Pancreas (tissue), 10 donors: ENCODE results near the gene PLEKHA5. TPM values are rescaled to one million over a fixed set of nuclear protein-coding genes. Genes with fewer than 3 reads are reported as not detected.

Experiments used
- ATAC-seq, 4 donors: fragments of 200-7000 bp; cut with Tn5 transposase; one replicate each; pipeline versions ENCODE4 v1.8.0 to v1.9.1; 2020; ENCODE audit warnings: mild to moderate bottlenecking in 4 of 4, moderate library complexity in 4 of 4
- DNase-seq, 6 donors: peaks; one replicate each; pipeline ENCODE4 v3.0.0-alpha.2; 2020
- FAIRE-seq: peaks from 2 replicates; lab custom pipeline; 2012; peaks lifted over from hg19 to GRCh38; lab: Jason Lieb, UNC
- H3K27ac ChIP-seq, 4 donors: fragments of 200-600 bp; sonication (generic); 1 replicate in 3 of 4; 2 replicates in 1 of 4; pipeline versions ENCODE4 v1.5.0 to v1.8.0; 2020
- H3K27me3 ChIP-seq, 4 donors: fragments of 200-600 bp; one replicate each; pipeline ENCODE4 v1.8.0; 2021
- H3K36me3 ChIP-seq, 3 donors: fragments of 200-600 bp; sonication (generic) in 1 of 3; one replicate each; pipeline versions ENCODE4 v1.5.0 to v1.8.0; 2020 to 2021
- H3K4me1 ChIP-seq, 3 donors: fragments of 200-600 bp; one replicate each; pipeline ENCODE4 v1.8.0; 2021
- H3K4me3 ChIP-seq, 4 donors: fragments of 200-600 bp; sonication (generic) in 2 of 4; one replicate each; pipeline versions ENCODE4 v1.5.0 to v1.8.0; 2020 to 2021
- H3K9me3 ChIP-seq, 4 donors: fragments of 200-600 bp; one replicate each; pipeline ENCODE4 v1.8.0; 2021
- WGBS, 2 donors: extraction: QIAGEN DNeasy Blood & Tissue Kit; methylation state at CpG; one replicate each; pipeline ENCODE4 v1.1.7; 2013; 5-methylcytosine and 5-hydroxymethylcytosine counted together
- intact Hi-C, 3 donors: fragments of 100-400 bp; cut with DNase I; formaldehyde crosslinking; loops; one replicate each; pipeline versions ENCODE4 v1.11.1 to v1.14.2; 2022
- polyA plus RNA-seq, 2 donors: library from polyadenylated mRNA; stranded (reverse); fragments of 200-250 nt; gene quantifications; one replicate each; pipeline ENCODE4 v1.2.3, GENCODE V29; 2013
- total RNA-seq, 6 donors: library from RNA; stranded (reverse); fragmentation: NEBNext Ultra II Directional in 4 of 6; extraction: Animal tissue kit (Norgen Biotek cat#: 25700) in 4 of 6; gene quantifications; one replicate each; pipeline versions ENCODE4 v1.2.1 to v1.2.4, GENCODE V29; 2021 to 2023
- TF ChIP-seq, protein P1 (sequence below), 4 donors: fragments of 200-600 bp; sonication (generic) in 3 of 4; IDR thresholded peaks; one replicate each; pipeline versions ENCODE4 v1.5.0 to v1.8.0; 2021; ENCODE audit warnings: antibody characterized with exemption in 4 of 4
- donor health status: healthy with polysubstance abuse.
- donor health status: DM: no; HTN: no; CAD: no; lungs with moderate emphysema.
- donor health status: DM: no; HTN: no; CAD: no.
- donor health status: control.
- donor health status: control.
- donor health status: Bipolar disorder and iron deficiency.
- donor health status: DM: yes; HTN: yes; CAD: no.
- donor health status: DM: no; HTN: no; CAD: no.
- donor health status: DM: no; HTN: no; CAD: no.
- donor health status: DM: yes; HTN: yes; CAD: no.

The PLEKHA5 gene
- total and polyA plus RNA-seq, 8 donors, result 10.3 to 26.4 (median 17.5) TPM

DNA sequence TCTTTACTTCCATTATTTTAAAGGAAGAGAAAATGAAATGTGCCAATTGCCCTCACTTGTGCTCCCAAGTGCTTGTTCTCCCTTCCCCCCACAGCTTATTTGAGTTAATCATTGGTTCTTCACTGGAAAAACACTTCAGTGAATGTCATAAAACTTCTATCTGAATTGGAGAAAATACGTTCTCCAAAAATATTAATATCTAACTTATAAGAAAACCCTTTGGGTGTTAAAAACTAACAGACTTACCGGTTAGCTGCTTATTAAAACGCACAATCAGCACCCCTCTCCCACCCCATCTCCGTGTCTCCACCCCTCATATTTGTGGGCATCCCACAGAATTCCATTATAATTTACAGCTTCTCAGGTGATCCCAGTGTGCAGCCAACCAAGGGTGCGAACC, 31.7 kb downstream of the PLEKHA5 start:
- WGBS, 2 donors, result 78 to 82% methylated on average over 5 of the region's 5 CpGs
- no peaks in the 10 kb centered on the region for H3K9me3 ChIP-seq
- no peak overlapping the region for H3K27ac ChIP-seq
- no peak for ATAC-seq
- no peak for FAIRE-seq
- H3K4me3 ChIP-seq, result no peak overlapping the region
- intact Hi-C loops, result no loop called here
- H3K36me3 ChIP-seq, result no peaks in the 10 kb centered on the region
- DNase-seq, result no peak
- peaks cover 1 to 24% (median 15%) of the 10 kb centered on the region in 3 donors for H3K4me1 ChIP-seq
- TF ChIP-seq, protein P1, sequence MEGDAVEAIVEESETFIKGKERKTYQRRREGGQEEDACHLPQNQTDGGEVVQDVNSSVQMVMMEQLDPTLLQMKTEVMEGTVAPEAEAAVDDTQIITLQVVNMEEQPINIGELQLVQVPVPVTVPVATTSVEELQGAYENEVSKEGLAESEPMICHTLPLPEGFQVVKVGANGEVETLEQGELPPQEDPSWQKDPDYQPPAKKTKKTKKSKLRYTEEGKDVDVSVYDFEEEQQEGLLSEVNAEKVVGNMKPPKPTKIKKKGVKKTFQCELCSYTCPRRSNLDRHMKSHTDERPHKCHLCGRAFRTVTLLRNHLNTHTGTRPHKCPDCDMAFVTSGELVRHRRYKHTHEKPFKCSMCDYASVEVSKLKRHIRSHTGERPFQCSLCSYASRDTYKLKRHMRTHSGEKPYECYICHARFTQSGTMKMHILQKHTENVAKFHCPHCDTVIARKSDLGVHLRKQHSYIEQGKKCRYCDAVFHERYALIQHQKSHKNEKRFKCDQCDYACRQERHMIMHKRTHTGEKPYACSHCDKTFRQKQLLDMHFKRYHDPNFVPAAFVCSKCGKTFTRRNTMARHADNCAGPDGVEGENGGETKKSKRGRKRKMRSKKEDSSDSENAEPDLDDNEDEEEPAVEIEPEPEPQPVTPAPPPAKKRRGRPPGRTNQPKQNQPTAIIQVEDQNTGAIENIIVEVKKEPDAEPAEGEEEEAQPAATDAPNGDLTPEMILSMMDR (IDR thresholded peaks at IDR 0.05), result no peak
- H3K27me3 ChIP-seq, result no peaks in the 10 kb centered on the region

DNA sequence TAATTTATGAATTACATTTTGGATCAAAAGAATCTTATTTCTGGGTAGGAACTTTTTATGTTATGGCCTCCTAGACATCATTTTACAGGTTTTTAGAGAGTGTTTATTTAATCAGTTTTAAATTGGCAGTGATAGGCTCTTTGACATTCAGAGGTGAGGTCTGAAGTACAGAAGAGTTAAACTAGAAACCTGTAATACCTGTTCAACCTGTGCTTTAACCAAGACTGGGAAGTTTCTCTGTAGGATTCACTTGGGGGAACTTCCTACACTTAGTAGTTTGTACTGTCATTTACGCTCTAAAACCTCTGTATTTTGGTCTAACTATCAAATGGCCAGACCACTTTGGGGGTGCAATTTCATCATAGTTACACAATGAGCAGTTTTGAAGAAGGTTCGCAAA, 35.9 kb downstream of the PLEKHA5 start:
- FAIRE-seq, result no peak
- no peak overlapping the region for H3K4me3 ChIP-seq
- peak; percentile 57 to 86 (median 80) for ATAC-seq
- no peaks in the 10 kb centered on the region for H3K36me3 ChIP-seq
- no peaks in the 10 kb centered on the region for H3K27me3 ChIP-seq
- H3K9me3 ChIP-seq, result no peaks in the 10 kb centered on the region
- TF ChIP-seq, protein P1 (IDR thresholded peaks at IDR 0.05), result no peak
- H3K27ac ChIP-seq, result no peak overlapping the region
- peaks cover 10 to 29% (median 19%) of the 10 kb centered on the region in 3 donors for H3K4me1 ChIP-seq
- intact Hi-C loops, result no loop called here
- WGBS, 2 donors, result 66 to 67% methylated on average over 2 of the region's 2 CpGs
- no peak for DNase-seq

DNA sequence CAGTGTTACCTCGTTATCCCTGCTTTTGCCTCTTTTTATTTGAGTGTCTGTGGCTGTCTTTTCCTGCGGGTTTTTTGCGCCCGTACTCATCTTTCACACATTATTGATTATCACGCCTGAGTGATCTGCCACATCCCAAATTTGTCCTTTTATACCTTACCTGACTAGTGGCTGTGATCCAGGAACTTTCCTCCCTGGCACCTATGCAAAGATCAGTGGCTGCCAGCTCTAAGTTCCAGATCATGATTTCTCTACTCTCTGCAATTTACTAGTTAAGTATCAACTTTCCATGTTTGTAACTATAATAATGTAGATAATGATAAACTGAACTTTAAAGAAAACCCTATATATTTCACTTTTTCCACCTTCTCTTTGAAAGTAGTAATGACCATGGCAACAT, 36.9 kb downstream of the PLEKHA5 start:
- peak overlapping the region in 1 of 4 donors; percentile 13 for H3K27ac ChIP-seq
- no peak overlapping the region for H3K4me3 ChIP-seq
- 19 to 26% methylated on average over 5 of the region's 5 CpGs for WGBS, 2 donors
- H3K4me1 ChIP-seq, result peaks cover 10 to 29% (median 19%) of the 10 kb centered on the region in 3 donors
- ATAC-seq (peak; percentile 28 to 72 (median 62)), DNase-seq (peak in 1 of 6 donors; percentile 17), FAIRE-seq (no peak)
- H3K27me3 ChIP-seq, result no peaks in the 10 kb centered on the region
- TF ChIP-seq, protein P1 (IDR thresholded peaks at IDR 0.05), result no peak
- H3K9me3 ChIP-seq, result no peaks in the 10 kb centered on the region
- H3K36me3 ChIP-seq, result no peaks in the 10 kb centered on the region
- intact Hi-C loops, result no loop called here

DNA sequence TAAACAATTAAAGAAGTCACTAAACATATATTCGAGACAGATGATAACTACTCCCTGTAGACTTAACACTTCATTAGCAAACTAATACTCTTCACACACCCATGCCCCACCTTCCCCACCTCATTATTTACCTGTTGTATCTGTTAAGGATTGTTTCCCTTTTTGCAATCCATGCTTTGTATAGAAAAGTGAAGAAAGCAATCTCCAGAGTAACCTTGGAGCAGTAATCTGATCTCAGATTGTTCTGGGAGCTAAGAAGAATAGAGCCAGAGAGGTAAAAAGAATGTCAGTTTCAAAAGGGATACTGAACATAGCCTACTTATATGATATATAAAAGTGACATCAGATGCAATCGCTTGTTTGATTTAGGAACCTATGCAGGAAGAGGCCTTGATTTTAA, 37.4 kb downstream of the PLEKHA5 start:
- Histone ChIP-seq H3K9me3 (no peaks in the 10 kb centered on the region), H3K4me3 (no peak overlapping the region), H3K27me3 (no peaks in the 10 kb centered on the region), H3K36me3 (no peaks in the 10 kb centered on the region), H3K4me1 (peaks cover 10 to 29% (median 19%) of the 10 kb centered on the region in 3 donors), H3K27ac (peak overlapping the region in 1 of 4 donors; percentile 13)
- no peak for DNase-seq
- intact Hi-C loops, result no loop called here
- TF ChIP-seq, protein P1 (IDR thresholded peaks at IDR 0.05), result no peak
- FAIRE-seq, result no peak
- 15 to 19% methylated on average over 2 of the region's 2 CpGs for WGBS, 2 donors
- ATAC-seq, result peak in 1 of 4 donors; percentile 22

DNA sequence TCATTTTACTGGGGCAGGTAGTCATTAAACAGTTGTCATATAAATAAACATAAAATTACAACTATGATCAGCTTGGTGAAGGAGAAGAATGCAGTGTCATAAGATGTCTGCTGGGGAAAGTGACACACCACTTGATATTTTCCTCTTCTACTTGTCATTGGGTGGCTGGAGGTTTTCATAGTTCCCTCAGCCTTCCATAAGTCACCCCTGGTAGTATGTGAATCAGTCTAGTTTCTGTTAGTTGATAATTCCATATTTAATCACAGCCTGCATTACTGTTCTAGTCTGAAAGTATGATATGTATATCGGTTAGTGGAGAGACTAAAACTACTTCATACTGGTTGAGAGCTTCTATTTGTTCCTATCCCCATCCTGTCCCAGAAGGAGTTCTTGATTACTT, 38.2 kb downstream of the PLEKHA5 start:
- no peak overlapping the region for H3K27ac ChIP-seq
- H3K4me3 ChIP-seq, result no peak overlapping the region
- FAIRE-seq (no peak), DNase-seq (no peak), ATAC-seq (no peak)
- H3K9me3 ChIP-seq, result no peaks in the 10 kb centered on the region
- intact Hi-C loops, result no loop called here
- WGBS, 2 donors, result 93 to 100% methylated on average over 1 of the region's 1 CpG
- H3K4me1 ChIP-seq, result peaks cover 10 to 29% (median 19%) of the 10 kb centered on the region in 3 donors
- no peaks in the 10 kb centered on the region for H3K27me3 ChIP-seq
- TF ChIP-seq, protein P1 (IDR thresholded peaks at IDR 0.05), result no peak
- no peaks in the 10 kb centered on the region for H3K36me3 ChIP-seq
